Tibial artery (tissue), 4 donors: ENCODE data around the gene DCXR.

ENCODE experiments used
- DNase-seq, 2 donors: peaks; one replicate each; pipeline ENCODE4 v3.0.0-alpha.2; 2019
- H3K27ac ChIP-seq, 2 donors: fragments of 200-600 bp; sonication (generic) in 1 of 2; 1 replicate in 1 of 2; 2 replicates in 1 of 2; pipeline ENCODE4 v1.5.1; 2018 to 2019; ENCODE audit warnings: mild to moderate bottlenecking in 1 of 2
- H3K27me3 ChIP-seq, 2 donors: fragments of 200-600 bp; sonication (generic) in 1 of 2; one replicate each; pipeline versions ENCODE4 v1.5.1 to v1.6.0; 2016 to 2019
- H3K36me3 ChIP-seq, 3 donors: fragments of 200-600 bp; sonication (generic) in 2 of 3; one replicate each; pipeline ENCODE4 v1.5.1; 2016 to 2019; ENCODE audit warnings: mild to moderate bottlenecking in 2 of 3
- H3K4me1 ChIP-seq, 4 donors: fragments of 200-600 bp; sonication (generic) in 2 of 4; 1 replicate in 3 of 4; 2 replicates in 1 of 4; pipeline ENCODE4 v1.5.1; 2016 to 2019
- H3K4me3 ChIP-seq, 2 donors: fragments of 200-600 bp; sonication (generic) in 1 of 2; 1 replicate in 1 of 2; 2 replicates in 1 of 2; pipeline ENCODE4 v1.5.1; 2018 to 2019; ENCODE audit warnings: mild to moderate bottlenecking in 2 of 2
- H3K9me3 ChIP-seq, 3 donors: fragments of 200-600 bp; sonication (generic) in 1 of 3; one replicate each; pipeline ENCODE4 v1.5.1; 2016 to 2019
- intact Hi-C: fragments of 100-400 bp; cut with DNase I; formaldehyde crosslinking; loops from one replicate; pipeline ENCODE4 v1.15.0; 2023; ENCODE audit warnings: low total_unique reads
- TF ChIP-seq, protein P1 (sequence below), 2 experiments: fragments of 200-600 bp in 1 of 2; fragments of 450-650 bp in 1 of 2; IDR thresholded peaks; one replicate each; pipeline ENCODE4 v1.5.1; 2017 to 2019; ENCODE audit warnings: antibody characterized with exemption in 2 of 2, mild to moderate bottlenecking in 1 of 2, moderate library complexity in 1 of 2

Gene DCXR

GRCh38 chr17:82076785-82077591 lies 39.5 kb upstream of the DCXR start:
- Histone ChIP-seq H3K4me3 (no peak overlapping the region), H3K36me3 (peaks cover 21 to 42% (median 39%) of the 10 kb centered on the region in 3 donors), H3K4me1 (no peaks in the 10 kb centered on the region), H3K27ac (no peak overlapping the region), H3K9me3 (no peaks in the 10 kb centered on the region), H3K27me3 (no peaks in the 10 kb centered on the region)
- TF ChIP-seq, protein P1, sequence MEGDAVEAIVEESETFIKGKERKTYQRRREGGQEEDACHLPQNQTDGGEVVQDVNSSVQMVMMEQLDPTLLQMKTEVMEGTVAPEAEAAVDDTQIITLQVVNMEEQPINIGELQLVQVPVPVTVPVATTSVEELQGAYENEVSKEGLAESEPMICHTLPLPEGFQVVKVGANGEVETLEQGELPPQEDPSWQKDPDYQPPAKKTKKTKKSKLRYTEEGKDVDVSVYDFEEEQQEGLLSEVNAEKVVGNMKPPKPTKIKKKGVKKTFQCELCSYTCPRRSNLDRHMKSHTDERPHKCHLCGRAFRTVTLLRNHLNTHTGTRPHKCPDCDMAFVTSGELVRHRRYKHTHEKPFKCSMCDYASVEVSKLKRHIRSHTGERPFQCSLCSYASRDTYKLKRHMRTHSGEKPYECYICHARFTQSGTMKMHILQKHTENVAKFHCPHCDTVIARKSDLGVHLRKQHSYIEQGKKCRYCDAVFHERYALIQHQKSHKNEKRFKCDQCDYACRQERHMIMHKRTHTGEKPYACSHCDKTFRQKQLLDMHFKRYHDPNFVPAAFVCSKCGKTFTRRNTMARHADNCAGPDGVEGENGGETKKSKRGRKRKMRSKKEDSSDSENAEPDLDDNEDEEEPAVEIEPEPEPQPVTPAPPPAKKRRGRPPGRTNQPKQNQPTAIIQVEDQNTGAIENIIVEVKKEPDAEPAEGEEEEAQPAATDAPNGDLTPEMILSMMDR (IDR thresholded peaks at IDR 0.05) = no peak
- no peak for DNase-seq
- intact Hi-C loops = no loop called here

- Histone ChIP-seq H3K4me1 (no peaks in the 10 kb centered on the region), H3K27me3 (no peaks in the 10 kb centered on the region), H3K27ac (no peak overlapping the region), H3K4me3 (no peak overlapping the region), H3K36me3 (peaks cover 13 to 34% (median 31%) of the 10 kb centered on the region in 3 donors), H3K9me3 (no peaks in the 10 kb centered on the region)
- TF ChIP-seq, protein P1 (IDR thresholded peaks at IDR 0.05) = no peak
- intact Hi-C loops = no loop called here
- DNase-seq = no peak
These were observed 38.7 kb upstream of the DCXR start for GRCh38 chr17:82076018-82076784.

DNA sequence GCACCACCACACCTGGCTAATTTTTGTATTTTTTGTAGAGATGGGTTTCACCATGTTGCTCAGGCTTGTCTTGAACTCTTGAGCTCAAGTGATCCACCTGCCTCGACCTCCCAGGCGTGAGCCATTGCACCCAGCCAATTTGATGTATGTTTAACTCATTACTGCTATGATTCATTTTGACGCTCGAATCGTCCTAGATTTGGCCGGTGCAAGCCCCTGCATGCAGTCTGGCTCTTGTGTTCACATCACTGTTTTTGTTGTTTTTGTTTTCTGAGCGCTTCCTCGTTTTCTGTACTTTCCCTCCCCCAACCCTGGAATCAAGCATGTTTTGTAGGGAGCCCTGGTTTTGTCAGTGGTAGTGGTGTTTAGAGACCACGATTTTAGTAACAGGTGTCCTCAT lies 35.9 kb upstream of the DCXR start:
- intact Hi-C loops = no loop called here
- no peak for DNase-seq
- H3K36me3 ChIP-seq = peaks cover 0 to 7% (median 3%) of the 10 kb centered on the region in 3 donors
- no peaks in the 10 kb centered on the region for H3K9me3 ChIP-seq
- TF ChIP-seq, protein P1 (IDR thresholded peaks at IDR 0.05) = no peak
- no peak overlapping the region for H3K27ac ChIP-seq
- no peaks in the 10 kb centered on the region for H3K27me3 ChIP-seq
- H3K4me1 ChIP-seq = no peaks in the 10 kb centered on the region
- no peak overlapping the region for H3K4me3 ChIP-seq

DNA sequence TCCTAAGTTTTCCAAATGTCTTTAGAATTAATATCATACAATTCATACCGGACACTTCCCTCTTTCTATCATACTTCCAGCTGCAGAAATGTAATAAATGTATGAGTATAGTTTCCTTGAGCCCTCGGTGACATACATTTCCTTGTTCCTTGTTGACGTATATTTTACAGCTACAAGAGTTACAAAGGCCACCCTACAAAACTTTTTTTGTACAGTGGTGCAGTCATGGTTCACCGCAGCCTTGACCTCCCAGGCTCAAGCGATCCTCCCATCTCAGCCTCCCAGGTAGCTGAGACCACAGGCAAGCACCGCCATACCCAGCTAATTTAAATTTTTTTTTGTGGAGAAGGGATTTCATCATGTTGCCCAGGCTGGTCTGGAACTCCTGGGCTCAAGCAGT lies 35.3 kb upstream of the DCXR start:
- H3K9me3 ChIP-seq = no peaks in the 10 kb centered on the region
- H3K4me1 ChIP-seq = no peaks in the 10 kb centered on the region
- H3K27me3 ChIP-seq = no peaks in the 10 kb centered on the region
- no peak overlapping the region for H3K27ac ChIP-seq
- intact Hi-C loops = no loop called here
- no peak for DNase-seq
- TF ChIP-seq, protein P1 (IDR thresholded peaks at IDR 0.05) = no peak
- no peak overlapping the region for H3K4me3 ChIP-seq
- H3K36me3 ChIP-seq = peaks cover 0 to under 1% (median 0%) of the 10 kb centered on the region in 3 donors

DNA sequence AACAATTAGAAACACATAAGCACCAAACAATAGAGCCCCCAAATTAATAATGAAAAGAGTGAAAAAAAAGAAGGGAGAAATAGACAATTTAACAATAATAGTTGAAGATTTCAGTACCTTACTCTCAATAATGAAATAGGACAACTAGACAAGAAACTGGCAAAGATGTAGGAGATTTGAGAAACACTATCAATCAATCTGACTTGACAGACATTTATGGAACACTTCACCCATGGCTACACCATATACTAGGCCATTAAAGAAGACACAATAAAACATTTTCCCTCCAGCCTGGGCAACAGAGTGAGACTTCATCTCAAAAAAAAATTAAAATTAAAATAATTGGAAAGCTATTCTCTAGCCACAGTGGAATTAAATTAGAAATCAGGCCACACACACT lies 33.1 kb upstream of the DCXR start:
- intact Hi-C loops = no loop called here
- H3K4me1 ChIP-seq = peaks cover 0 to 8% (median 3%) of the 10 kb centered on the region in 4 donors
- H3K9me3 ChIP-seq = no peaks in the 10 kb centered on the region

More for the DNA sequence above, 33.1 kb upstream of the DCXR start:
- Histone ChIP-seq H3K27ac (no peak overlapping the region), H3K27me3 (no peaks in the 10 kb centered on the region), H3K4me3 (no peak overlapping the region), H3K36me3 (no peaks in the 10 kb centered on the region)
- TF ChIP-seq, protein P1 (IDR thresholded peaks at IDR 0.05) = no peak
- no peak for DNase-seq
